ENCODE results near the gene ISG15.

The ISG15 gene

DNA sequence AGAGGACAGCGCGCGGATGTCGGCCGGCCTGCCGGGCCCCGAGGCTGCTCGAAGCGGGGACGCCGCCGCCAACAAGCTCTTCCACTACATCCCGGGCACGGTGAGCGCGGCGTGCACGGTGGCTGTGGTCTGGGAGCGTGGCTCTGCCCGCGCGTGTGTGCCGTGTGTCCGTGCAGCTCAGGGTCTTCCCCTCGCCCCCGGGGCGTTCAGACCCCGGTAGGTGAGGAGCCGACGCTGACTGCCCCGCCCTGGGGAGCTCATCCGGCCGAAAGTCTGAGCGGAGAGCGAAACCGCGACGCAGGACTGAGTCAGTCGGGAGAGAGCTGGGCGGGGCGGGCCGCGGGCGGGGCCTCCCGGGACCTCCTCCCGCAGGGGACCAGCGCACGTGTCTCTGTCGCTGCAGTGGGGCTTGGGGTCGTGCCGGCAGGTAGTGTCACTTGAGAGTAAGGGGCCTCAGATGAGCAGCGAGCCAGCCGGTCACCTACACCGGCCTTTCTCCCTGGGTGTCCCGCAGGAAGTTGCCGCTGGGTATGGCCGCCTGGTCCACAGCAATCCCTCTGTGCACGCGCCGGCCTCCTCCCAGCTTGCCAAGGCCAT, 46.5 kb upstream of the ISG15 start:
- DNase-seq (ENCODE audit: low read depth): peak; percentile 91
- no peak for TF ChIP-seq CTCF (IDR thresholded peaks at IDR 0.05; ENCODE audit: insufficient read depth, low read depth, low read length, missing control alignments)
- peak overlapping the region; percentile 75 for H3K4me3 ChIP-seq (ENCODE audit: low read length)

- H3K4me3 ChIP-seq (ENCODE audit: low read length): peak overlapping the region; percentile 75
- TF ChIP-seq CTCF (IDR thresholded peaks at IDR 0.05; ENCODE audit: insufficient read depth, low read depth, low read length, missing control alignments): no peak
- peak; percentile 50 for DNase-seq (ENCODE audit: low read depth)
These were observed 45.6 kb upstream of the ISG15 start for GRCh38 chr1:967466-968343.

- H3K4me3 ChIP-seq (ENCODE audit: low read length): no peak overlapping the region
- no peak for TF ChIP-seq CTCF (IDR thresholded peaks at IDR 0.05; ENCODE audit: insufficient read depth, low read depth, low read length, missing control alignments)
These were observed 43.9 kb upstream of the ISG15 start for GRCh38 chr1:969260-969855.

GRCh38 chr1:970242-970972, 42.9 kb upstream of the ISG15 start:
- no peak for TF ChIP-seq CTCF (IDR thresholded peaks at IDR 0.05; ENCODE audit: insufficient read depth, low read depth, low read length, missing control alignments)
- no peak overlapping the region for H3K4me3 ChIP-seq (ENCODE audit: low read length)
- DNase-seq (ENCODE audit: low read depth): no peak

More at GRCh38 chr1:969260-969855, 43.9 kb upstream of the ISG15 start:
- no peak for DNase-seq (ENCODE audit: low read depth)

GRCh38 chr1:970973-971730, 42.1 kb upstream of the ISG15 start:
- no peak for TF ChIP-seq CTCF (IDR thresholded peaks at IDR 0.05; ENCODE audit: insufficient read depth, low read depth, low read length, missing control alignments)
- DNase-seq (ENCODE audit: low read depth): peak; percentile 71
- H3K4me3 ChIP-seq (ENCODE audit: low read length): no peak overlapping the region
